Panc1 (cell line): Measurements from ENCODE around the gene DST. TPM values are rescaled to one million over a fixed set of nuclear protein-coding genes. Genes with fewer than 3 reads are reported as not detected.

ENCODE experiments used
- ATAC-seq: fragments of 200-7000 bp; cut with Tn5 transposase; 2 replicates; pipeline ENCODE4 v1.9.1; 2020; ENCODE audit warnings: mild to moderate bottlenecking, moderate library complexity
- BruUV-seq: library from RNA; stranded (reverse); fragments of 400-500 nt; replicated peaks from 2 replicates; lab custom pipeline; 2021; lab: Mats Ljungman, UMichigan
- CTCF ChIA-PET: fragments of 300-600 bp; sonication (Branson Sonifier 250); formaldehyde crosslinking; loops from one replicate; lab custom pipeline; 2022; ENCODE audit warnings: antibody characterized with exemption; lab: Charles Lee
- POLR2A ChIA-PET: fragments of 300-600 bp; sonication (Branson Sonifier 250); formaldehyde crosslinking; loops from one replicate; lab custom pipeline; 2022; ENCODE audit warnings: antibody characterized with exemption; lab: Charles Lee
- DNase-seq: peaks from one replicate; pipeline ENCODE4 v3.0.0-alpha.2; 2010; ENCODE audit warnings: low read depth, low spot score
- H3K27ac ChIP-seq: 2 replicates; pipeline ENCODE4 v1.5.1; 2011; ENCODE audit warnings: mild to moderate bottlenecking, low read length, inconsistent platforms
- H3K27me3 ChIP-seq: fragments of 200-500 bp; sonication (Bioruptor generic); 2 replicates; pipeline ENCODE4 v1.6.0; 2014; ENCODE audit warnings: low read length, inconsistent platforms; ENCODE audit not compliant: control insufficient read depth, insufficient read depth
- H3K36me3 ChIP-seq: fragments of 200-500 bp; sonication (Bioruptor generic); 2 replicates; pipeline ENCODE4 v1.5.1; 2014; ENCODE audit warnings: inconsistent platforms, mild to moderate bottlenecking, low read length, moderate library complexity; ENCODE audit not compliant: control insufficient read depth, insufficient read depth
- H3K4me1 ChIP-seq: 2 replicates; pipeline ENCODE4 v1.5.1; 2011; ENCODE audit warnings: inconsistent platforms, mild to moderate bottlenecking, low read length, moderate library complexity; ENCODE audit not compliant: control insufficient read depth, insufficient read depth
- H3K4me3 ChIP-seq, 2 experiments: 2 replicates each; pipeline ENCODE4 v1.5.1; 2011 to 2012; ENCODE audit warnings: low read depth in 2 of 2, low read length in 2 of 2, mild to moderate bottlenecking in 2 of 2, inconsistent platforms in 1 of 2, moderate library complexity in 1 of 2
- H3K9me3 ChIP-seq: fragments of 200-500 bp; sonication (Bioruptor generic); 2 replicates; pipeline ENCODE4 v1.5.1; 2014; ENCODE audit warnings: low read depth, mild to moderate bottlenecking, inconsistent platforms, low read length, moderate library complexity; ENCODE audit not compliant: control insufficient read depth, insufficient read depth
- CTCF ChIP-seq: fragments of 450-650 bp; IDR thresholded peaks from 2 replicates; pipeline ENCODE4 v1.5.1; 2017; ENCODE audit warnings: mild to moderate bottlenecking
- POLR2AphosphoS5 ChIP-seq: IDR thresholded peaks from 2 replicates; pipeline ENCODE4 v1.6.1; 2012; ENCODE audit warnings: mild to moderate bottlenecking, low read depth, low read length, moderate library complexity
- REST ChIP-seq, 2 experiments: IDR thresholded peaks; 2 replicates each; pipeline ENCODE4 v1.6.1; 2011 to 2012; ENCODE audit warnings: low read depth in 2 of 2, control low read depth in 1 of 2, low read length in 1 of 2, mild to moderate bottlenecking in 1 of 2, moderate library complexity in 1 of 2; ENCODE audit not compliant: insufficient read depth in 1 of 2
- SIN3A ChIP-seq: IDR thresholded peaks from 2 replicates; pipeline ENCODE4 v1.6.1; 2012; ENCODE audit warnings: low read depth, mild to moderate bottlenecking, low read length, moderate library complexity, borderline replicate concordance; ENCODE audit not compliant: insufficient read depth
- TCF7L2 ChIP-seq: IDR thresholded peaks from 2 replicates; pipeline ENCODE4 v1.6.1; 2011; ENCODE audit warnings: mild to moderate bottlenecking, low read depth, low read length, inconsistent platforms
- in situ Hi-C: cut with HindIII; loops from 2 replicates; pipeline ENCODE4 v1.10.0; 2016; ENCODE audit warnings: low sequenced_read_pairs, low pct_unique_long_range_greater_than_20kb
- intact Hi-C: fragments of 100-400 bp; cut with micrococcal nuclease; formaldehyde crosslinking; loops from one replicate; pipeline ENCODE4 v1.10.0; 2022; ENCODE audit not compliant: unreplicated experiment
- total RNA-seq: library from RNA; stranded (reverse); gene quantifications from one replicate; pipeline ENCODE4 v1.2.1, GENCODE V29; 2021; ENCODE audit not compliant: unreplicated experiment

The DST gene
- total RNA-seq, 1 experiment from 2014 or later = 230 TPM

- BruUV-seq = no TSS peak
- TF ChIP-seq REST (IDR thresholded peaks at IDR 0.05; ENCODE audit: insufficient read depth in 1 of 2, low read depth in 2 of 2, low read length in 1 of 2) (no peak), CTCF (no peak), TCF7L2 (no peak), POLR2AphosphoS5 (no peak), SIN3A (no peak)
- in situ Hi-C loops = no loop called here
- ChIA-PET CTCF (interaction anchor here (0.7 kb wide), 1 partner anchor 478 kb away, joined by 3 read pairs; no protein-coding TSS in a partner anchor), POLR2A (interaction anchor here (0.6 kb wide), 1 partner anchor 8 kb away, joined by 8 read pairs; no protein-coding TSS in a partner anchor)
- Histone ChIP-seq H3K36me3 (no peaks in the 10 kb centered on the region), H3K27me3 (no peaks in the 10 kb centered on the region), H3K4me1 (no peaks in the 10 kb centered on the region), H3K9me3 (peaks cover 6% of the 10 kb centered on the region; the same call in 1 of the 2 replicates), H3K4me3 (no peak overlapping the region), H3K27ac (no peak overlapping the region)
- ATAC-seq (no peak), DNase-seq (no peak)
- intact Hi-C loops = loop anchor here (5.0 kb wide), 1 partner anchor 88 kb away; no protein-coding TSS in a partner anchor
These were observed 197.8 kb downstream of the DST start for GRCh38 chr6:56444855-56445254.

- Histone ChIP-seq H3K27ac (no peak overlapping the region), H3K36me3 (no peaks in the 10 kb centered on the region), H3K9me3 (peaks cover 7% of the 10 kb centered on the region; the same call in 1 of the 2 replicates), H3K4me3 (no peak overlapping the region), H3K27me3 (no peaks in the 10 kb centered on the region), H3K4me1 (no peaks in the 10 kb centered on the region)
- BruUV-seq = no TSS peak
- no peak for ATAC-seq
- intact Hi-C loops = no loop called here
- CTCF ChIA-PET = no interaction called here
- POLR2A ChIA-PET = no interaction called here
- TF ChIP-seq TCF7L2 (no peak), REST (IDR thresholded peaks at IDR 0.05; ENCODE audit: insufficient read depth in 1 of 2, low read depth in 2 of 2, low read length in 1 of 2) (no peak)
- in situ Hi-C loops = no loop called here
- DNase-seq = no peak
These were observed 202.1 kb downstream of the DST start for GRCh38 chr6:56440551-56440981.
